Measurements from ENCODE around the gene HLA-DPA1.

HLA-DPA1 gene

DNA sequence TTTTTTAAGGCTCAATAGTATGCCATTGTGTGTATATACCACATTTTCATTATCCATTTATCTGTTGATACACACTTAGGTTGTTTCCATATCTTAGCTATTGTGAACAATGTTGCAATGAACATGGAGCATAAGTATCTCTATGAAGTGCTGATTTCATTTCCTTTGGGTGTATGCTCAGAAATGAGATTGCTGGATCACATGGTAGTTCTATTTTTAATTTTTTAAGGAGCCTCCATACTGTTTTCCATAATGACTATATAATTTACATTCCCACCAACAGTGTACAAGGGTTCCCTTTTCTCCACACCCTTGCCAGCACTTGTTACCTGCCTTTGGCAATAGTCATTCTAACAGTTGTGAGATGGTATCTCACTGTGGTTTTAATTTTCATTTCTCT lies 48.9 kb downstream of the HLA-DPA1 start:
- H3K27me3 Mint-ChIP-seq (ENCODE audit: low read depth), result peaks cover 6% of the 10 kb centered on the region
- no peaks in the 10 kb centered on the region for H3K4me1 Mint-ChIP-seq
- H3K27ac Mint-ChIP-seq, result no peak overlapping the region
- no peaks in the 10 kb centered on the region for H3K9me3 Mint-ChIP-seq
- H3K4me3 Mint-ChIP-seq, result no peak overlapping the region
- H3K36me3 Mint-ChIP-seq (ENCODE audit: low read depth), result no peaks in the 10 kb centered on the region
- TF ChIP-seq, protein P1, sequence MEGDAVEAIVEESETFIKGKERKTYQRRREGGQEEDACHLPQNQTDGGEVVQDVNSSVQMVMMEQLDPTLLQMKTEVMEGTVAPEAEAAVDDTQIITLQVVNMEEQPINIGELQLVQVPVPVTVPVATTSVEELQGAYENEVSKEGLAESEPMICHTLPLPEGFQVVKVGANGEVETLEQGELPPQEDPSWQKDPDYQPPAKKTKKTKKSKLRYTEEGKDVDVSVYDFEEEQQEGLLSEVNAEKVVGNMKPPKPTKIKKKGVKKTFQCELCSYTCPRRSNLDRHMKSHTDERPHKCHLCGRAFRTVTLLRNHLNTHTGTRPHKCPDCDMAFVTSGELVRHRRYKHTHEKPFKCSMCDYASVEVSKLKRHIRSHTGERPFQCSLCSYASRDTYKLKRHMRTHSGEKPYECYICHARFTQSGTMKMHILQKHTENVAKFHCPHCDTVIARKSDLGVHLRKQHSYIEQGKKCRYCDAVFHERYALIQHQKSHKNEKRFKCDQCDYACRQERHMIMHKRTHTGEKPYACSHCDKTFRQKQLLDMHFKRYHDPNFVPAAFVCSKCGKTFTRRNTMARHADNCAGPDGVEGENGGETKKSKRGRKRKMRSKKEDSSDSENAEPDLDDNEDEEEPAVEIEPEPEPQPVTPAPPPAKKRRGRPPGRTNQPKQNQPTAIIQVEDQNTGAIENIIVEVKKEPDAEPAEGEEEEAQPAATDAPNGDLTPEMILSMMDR (IDR thresholded peaks at IDR 0.05; ENCODE audit: unreplicated experiment in 3 of 3), result no peak

DNA sequence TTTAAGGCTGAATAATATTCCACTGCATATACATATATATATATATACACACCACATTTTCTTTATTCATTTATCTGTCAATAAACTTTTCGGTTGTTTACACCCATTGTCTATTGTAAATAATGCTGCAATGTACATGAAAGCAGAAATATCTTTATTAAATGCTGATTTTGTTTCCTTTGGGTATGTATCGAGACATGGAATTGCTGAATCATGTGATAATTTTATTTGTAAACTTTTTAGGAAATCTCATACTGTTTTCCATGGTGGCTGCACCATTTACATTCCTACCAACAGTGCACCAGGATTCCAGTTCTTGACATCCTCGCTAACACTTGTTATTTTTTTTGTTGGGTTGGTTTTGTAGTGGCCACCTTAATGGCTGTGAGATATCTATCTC lies 49.9 kb downstream of the HLA-DPA1 start:
- no peaks in the 10 kb centered on the region for H3K4me1 Mint-ChIP-seq
- H3K4me3 Mint-ChIP-seq, result no peak overlapping the region
- no peaks in the 10 kb centered on the region for H3K36me3 Mint-ChIP-seq (ENCODE audit: low read depth)
- peaks cover 11% of the 10 kb centered on the region for H3K27me3 Mint-ChIP-seq (ENCODE audit: low read depth)
- no peaks in the 10 kb centered on the region for H3K9me3 Mint-ChIP-seq
- TF ChIP-seq, protein P1 (IDR thresholded peaks at IDR 0.05; ENCODE audit: unreplicated experiment in 3 of 3), result no peak
- no peak overlapping the region for H3K27ac Mint-ChIP-seq

DNA sequence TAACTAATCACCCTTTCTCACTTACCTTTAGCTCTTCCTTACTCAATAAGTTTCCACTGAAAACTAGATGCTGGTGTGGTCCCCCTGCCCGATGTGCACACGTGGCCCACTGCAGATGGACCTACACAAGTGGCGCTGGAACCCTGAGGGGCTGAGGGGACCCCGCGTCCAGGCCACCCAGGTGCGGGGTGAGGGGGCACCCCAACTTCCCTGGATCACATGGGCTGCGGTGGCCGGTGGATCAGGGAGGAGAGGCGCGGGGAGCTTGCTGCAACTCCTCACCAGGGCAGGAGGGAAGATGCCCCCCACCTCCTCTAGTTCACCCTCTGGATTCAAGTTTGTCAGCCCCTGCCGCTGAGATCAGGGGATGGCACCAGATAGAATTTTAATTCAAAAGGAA lies 51.5 kb downstream of the HLA-DPA1 start:
- Mint-ChIP-seq H3K4me1 (peaks cover 6% of the 10 kb centered on the region), H3K9me3 (no peaks in the 10 kb centered on the region), H3K27ac (no peak overlapping the region), H3K27me3 (ENCODE audit: low read depth) (peaks cover 19% of the 10 kb centered on the region), H3K4me3 (no peak overlapping the region), H3K36me3 (ENCODE audit: low read depth) (no peaks in the 10 kb centered on the region)
- TF ChIP-seq, protein P1 (IDR thresholded peaks at IDR 0.05; ENCODE audit: unreplicated experiment in 3 of 3), result no peak

DNA sequence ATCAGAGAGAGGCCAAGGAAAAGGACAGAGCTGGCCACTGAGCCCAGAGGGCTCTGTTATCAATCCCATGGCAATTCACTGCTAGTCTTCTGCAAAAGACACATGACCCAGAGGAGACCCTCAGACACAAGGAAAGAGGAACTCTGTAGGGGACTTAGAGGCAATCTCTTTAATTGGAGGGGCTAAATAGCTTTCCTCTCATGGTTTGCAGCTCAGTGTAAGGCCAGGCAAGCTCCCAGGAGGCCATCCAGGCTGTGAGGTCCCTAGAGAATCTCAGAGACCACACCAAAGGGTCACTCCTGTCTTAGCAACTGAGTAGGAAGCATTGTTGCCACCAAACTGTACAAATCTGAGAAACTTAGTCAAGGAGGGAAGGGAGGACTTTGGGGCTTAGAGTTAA lies 54.1 kb downstream of the HLA-DPA1 start:
- Mint-ChIP-seq H3K27ac (peak overlapping the region; percentile 29 to 72 (median 68)), H3K36me3 (ENCODE audit: low read depth) (no peaks in the 10 kb centered on the region), H3K9me3 (no peaks in the 10 kb centered on the region), H3K4me3 (peak overlapping the region in 1 of 3 experiments; percentile 28), H3K27me3 (ENCODE audit: low read depth) (peaks cover 23% of the 10 kb centered on the region), H3K4me1 (peaks cover 6% of the 10 kb centered on the region)
- TF ChIP-seq, protein P1 (IDR thresholded peaks at IDR 0.05; ENCODE audit: unreplicated experiment in 3 of 3), result no peak

DNA sequence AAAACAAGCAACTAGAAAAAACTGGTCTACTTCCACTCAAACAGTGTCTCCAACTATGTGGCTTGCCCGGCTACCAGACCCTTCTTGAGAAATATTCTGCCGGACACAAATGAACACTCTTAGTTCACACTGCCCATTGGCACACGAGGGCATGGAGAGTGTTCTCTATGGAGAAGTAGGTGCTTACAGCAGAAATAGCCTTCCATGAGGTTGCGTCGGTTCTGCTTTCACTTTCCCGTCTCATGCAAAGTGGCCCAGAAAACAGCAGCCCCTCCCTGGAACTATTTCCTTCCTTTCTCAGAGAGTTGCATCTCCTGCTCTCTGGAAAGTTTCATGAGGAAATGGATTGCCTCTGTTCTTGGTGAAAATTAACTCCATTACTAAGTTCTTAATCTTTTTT lies 54.5 kb downstream of the HLA-DPA1 start:
- Mint-ChIP-seq H3K4me1 (peaks cover 6% of the 10 kb centered on the region), H3K4me3 (peak overlapping the region in 1 of 3 experiments; percentile 28), H3K9me3 (no peaks in the 10 kb centered on the region), H3K27me3 (ENCODE audit: low read depth) (peaks cover 23% of the 10 kb centered on the region), H3K27ac (peak overlapping the region; percentile 29 to 72 (median 68)), H3K36me3 (ENCODE audit: low read depth) (no peaks in the 10 kb centered on the region)
- TF ChIP-seq, protein P1 (IDR thresholded peaks at IDR 0.05; ENCODE audit: unreplicated experiment in 3 of 3), result no peak

DNA sequence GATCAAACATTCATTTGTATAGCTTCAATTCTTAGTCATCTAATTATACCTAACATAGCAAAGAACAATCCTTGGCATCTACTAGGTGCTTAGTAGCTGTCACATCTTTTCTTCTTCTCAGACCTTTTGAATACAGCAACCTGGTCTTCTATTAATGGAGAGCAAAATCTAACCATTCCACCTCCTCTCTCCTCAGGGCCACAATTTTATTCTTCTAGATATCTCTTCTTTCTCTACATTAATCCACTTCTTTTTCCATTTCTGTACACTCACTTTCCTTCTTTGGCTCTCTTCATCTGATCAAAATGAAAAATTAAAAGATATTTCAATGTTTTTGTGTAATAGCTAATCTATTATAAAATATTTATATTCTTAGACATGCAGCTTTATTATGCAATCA lies 55.0 kb downstream of the HLA-DPA1 start:
- no peaks in the 10 kb centered on the region for H3K36me3 Mint-ChIP-seq (ENCODE audit: low read depth)
- TF ChIP-seq, protein P1 (IDR thresholded peaks at IDR 0.05; ENCODE audit: unreplicated experiment in 3 of 3), result no peak
- no peak overlapping the region for H3K27ac Mint-ChIP-seq
- no peaks in the 10 kb centered on the region for H3K9me3 Mint-ChIP-seq
- H3K4me1 Mint-ChIP-seq, result peaks cover 6% of the 10 kb centered on the region
- no peak overlapping the region for H3K4me3 Mint-ChIP-seq
- peaks cover 27% of the 10 kb centered on the region for H3K27me3 Mint-ChIP-seq (ENCODE audit: low read depth)

Measured in nephron (organoid).